ENCODE results near the gene PDCL3. TPM values are rescaled to one million over a fixed set of nuclear protein-coding genes. Genes with fewer than 3 reads are reported as not detected.

PDCL3 gene
- polyA plus RNA-seq, 1 experiment: 19.2 TPM

DNA sequence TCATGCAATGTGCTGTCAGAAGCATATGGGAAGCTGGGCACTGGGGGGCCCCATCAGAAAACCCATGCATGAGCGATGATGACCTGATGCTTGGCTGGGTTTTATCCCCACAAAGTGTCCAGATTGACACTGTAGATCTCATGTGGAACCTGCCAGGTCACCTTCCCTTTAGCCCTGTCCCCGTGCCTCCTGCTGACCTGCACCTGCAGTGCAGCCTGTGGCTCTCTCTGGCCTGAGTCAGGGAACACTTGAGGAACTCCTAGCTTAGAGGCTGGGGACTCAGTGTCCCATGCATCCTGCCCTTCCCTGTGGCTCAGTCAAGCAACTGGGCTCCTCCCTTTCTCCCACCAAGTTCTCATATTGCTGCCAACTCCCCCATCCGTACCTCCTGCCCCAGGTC is 57.7 kb downstream of the PDCL3 start:
- H3K27ac ChIP-seq (ENCODE audit: low read depth, low read length): no peak overlapping the region
- DNase-seq (ENCODE audit: low read depth, low spot score): no peak
- H3K9me3 ChIP-seq (ENCODE audit: control insufficient read depth, insufficient read depth, low read length): no peaks in the 10 kb centered on the region
- POLR2A ChIA-PET: no interaction called here
- TF ChIP-seq, protein P1, sequence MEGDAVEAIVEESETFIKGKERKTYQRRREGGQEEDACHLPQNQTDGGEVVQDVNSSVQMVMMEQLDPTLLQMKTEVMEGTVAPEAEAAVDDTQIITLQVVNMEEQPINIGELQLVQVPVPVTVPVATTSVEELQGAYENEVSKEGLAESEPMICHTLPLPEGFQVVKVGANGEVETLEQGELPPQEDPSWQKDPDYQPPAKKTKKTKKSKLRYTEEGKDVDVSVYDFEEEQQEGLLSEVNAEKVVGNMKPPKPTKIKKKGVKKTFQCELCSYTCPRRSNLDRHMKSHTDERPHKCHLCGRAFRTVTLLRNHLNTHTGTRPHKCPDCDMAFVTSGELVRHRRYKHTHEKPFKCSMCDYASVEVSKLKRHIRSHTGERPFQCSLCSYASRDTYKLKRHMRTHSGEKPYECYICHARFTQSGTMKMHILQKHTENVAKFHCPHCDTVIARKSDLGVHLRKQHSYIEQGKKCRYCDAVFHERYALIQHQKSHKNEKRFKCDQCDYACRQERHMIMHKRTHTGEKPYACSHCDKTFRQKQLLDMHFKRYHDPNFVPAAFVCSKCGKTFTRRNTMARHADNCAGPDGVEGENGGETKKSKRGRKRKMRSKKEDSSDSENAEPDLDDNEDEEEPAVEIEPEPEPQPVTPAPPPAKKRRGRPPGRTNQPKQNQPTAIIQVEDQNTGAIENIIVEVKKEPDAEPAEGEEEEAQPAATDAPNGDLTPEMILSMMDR (IDR thresholded peaks at IDR 0.05; ENCODE audit: low read depth, low read length): no peak
- H3K27me3 ChIP-seq (ENCODE audit: control insufficient read depth, insufficient read depth, low read length): peaks cover 39% of the 10 kb centered on the region
- no peak overlapping the region for H3K4me3 ChIP-seq (ENCODE audit: low read depth, low read length)
- CTCF ChIA-PET: interaction anchor here (1.0 to 1.3 kb wide), 2 partner anchors 10 to 14 kb away, joined by 5 read pairs; no protein-coding TSS in a partner anchor

DNA sequence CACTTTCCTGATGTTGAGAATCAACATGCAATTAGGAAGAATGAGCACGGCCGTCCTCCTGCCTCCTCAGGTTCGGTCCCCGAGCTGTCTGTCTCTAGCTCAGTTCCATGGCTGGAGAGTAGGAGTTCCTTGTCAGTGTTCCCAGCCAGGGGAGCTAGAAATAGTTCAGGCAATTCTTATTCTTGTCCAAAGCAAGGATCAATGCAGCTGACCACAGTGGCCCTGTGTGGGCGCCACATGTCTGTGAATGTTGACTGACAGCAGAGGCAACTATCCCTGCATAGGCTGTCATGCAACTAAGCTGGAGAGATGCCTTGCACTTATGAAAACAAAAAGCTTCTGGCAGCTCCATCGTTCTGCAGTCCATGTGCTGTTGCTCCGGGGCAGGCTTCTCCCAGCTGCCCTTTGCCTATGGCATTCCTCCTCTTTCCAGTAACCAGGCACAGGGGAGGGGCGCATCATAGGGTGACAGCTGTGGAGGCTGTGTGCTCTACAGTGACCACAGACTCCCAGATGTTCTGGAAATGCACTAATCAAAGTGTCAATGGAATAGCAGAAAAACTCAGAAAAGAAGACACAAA is 58.7 kb downstream of the PDCL3 start:
- ChIA-PET POLR2A (interaction anchor here (0.5 kb wide), 1 partner anchor 356 kb away, joined by 5 read pairs; no protein-coding TSS in a partner anchor), CTCF (no interaction called here)
- no peak for DNase-seq (ENCODE audit: low read depth, low spot score)
- H3K9me3 ChIP-seq (ENCODE audit: control insufficient read depth, insufficient read depth, low read length): no peaks in the 10 kb centered on the region
- H3K27ac ChIP-seq (ENCODE audit: low read depth, low read length): no peak overlapping the region
- no peak overlapping the region for H3K4me3 ChIP-seq (ENCODE audit: low read depth, low read length)
- H3K27me3 ChIP-seq (ENCODE audit: control insufficient read depth, insufficient read depth, low read length): peaks cover 46% of the 10 kb centered on the region
- TF ChIP-seq, protein P1 (IDR thresholded peaks at IDR 0.05; ENCODE audit: low read depth, low read length): no peak

DNA sequence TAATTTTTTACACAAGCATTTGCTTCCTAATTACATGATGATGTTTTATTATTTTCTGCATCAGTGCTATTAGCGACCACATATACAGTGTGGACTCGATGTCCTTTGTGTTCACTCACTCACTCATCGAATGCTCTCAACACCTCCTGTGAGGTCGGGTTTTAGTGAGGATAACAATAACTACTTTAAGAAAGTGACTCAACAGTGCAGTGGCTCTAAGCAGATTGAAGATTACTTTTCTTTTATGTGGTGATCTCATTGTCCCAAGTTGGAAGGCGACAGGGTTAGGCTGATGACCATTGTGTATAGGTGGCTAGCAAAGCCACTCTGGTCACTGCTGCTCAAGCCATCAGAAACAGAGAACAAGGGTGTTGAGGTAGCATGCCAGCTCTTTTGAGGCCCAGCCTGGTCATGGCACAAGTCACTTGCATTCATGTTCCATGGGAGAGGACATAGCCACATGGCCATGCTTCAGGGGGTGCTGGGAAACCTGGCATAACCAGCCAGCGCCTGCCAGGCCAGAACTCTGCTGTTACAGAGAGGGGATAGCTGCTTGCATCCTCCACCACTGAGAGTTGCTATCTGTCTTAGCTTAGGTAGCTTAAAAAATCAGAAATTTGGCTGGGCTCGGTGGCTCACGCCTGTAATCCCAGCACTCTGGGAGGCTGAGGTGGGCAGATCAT is 60.4 kb downstream of the PDCL3 start:
- H3K9me3 ChIP-seq (ENCODE audit: control insufficient read depth, insufficient read depth, low read length): no peaks in the 10 kb centered on the region
- POLR2A ChIA-PET: no interaction called here
- no peak for DNase-seq (ENCODE audit: low read depth, low spot score)
- H3K27ac ChIP-seq (ENCODE audit: low read depth, low read length): no peak overlapping the region
- CTCF ChIA-PET: no interaction called here
- peaks cover 55% of the 10 kb centered on the region for H3K27me3 ChIP-seq (ENCODE audit: control insufficient read depth, insufficient read depth, low read length)
- TF ChIP-seq, protein P1 (IDR thresholded peaks at IDR 0.05; ENCODE audit: low read depth, low read length): no peak
- H3K4me3 ChIP-seq (ENCODE audit: low read depth, low read length): no peak overlapping the region

DNA sequence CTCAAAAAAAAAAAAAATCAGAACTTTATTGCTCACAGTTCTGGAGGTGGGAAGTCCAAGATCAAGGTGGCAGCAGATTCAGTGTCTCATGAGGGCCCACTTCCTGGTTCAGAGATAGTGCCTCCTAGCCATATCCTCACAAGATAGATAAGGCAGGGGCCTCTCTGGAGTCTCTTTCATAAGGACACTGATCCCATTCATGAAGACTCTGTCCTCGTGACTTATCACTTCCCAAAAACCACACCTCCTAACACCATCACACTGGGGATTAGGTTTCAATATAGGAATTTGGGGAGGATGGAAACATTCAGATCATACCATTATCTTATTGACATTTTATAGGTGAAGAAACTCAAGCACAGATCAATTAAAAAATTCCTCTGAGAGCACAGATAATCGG is 61.1 kb downstream of the PDCL3 start:
- H3K4me3 ChIP-seq (ENCODE audit: low read depth, low read length): no peak overlapping the region
- no peak for DNase-seq (ENCODE audit: low read depth, low spot score)
- no peak overlapping the region for H3K27ac ChIP-seq (ENCODE audit: low read depth, low read length)
- TF ChIP-seq, protein P1 (IDR thresholded peaks at IDR 0.05; ENCODE audit: low read depth, low read length): no peak
- CTCF ChIA-PET: no interaction called here
- POLR2A ChIA-PET: no interaction called here
- H3K27me3 ChIP-seq (ENCODE audit: control insufficient read depth, insufficient read depth, low read length): peaks cover 60% of the 10 kb centered on the region
- no peaks in the 10 kb centered on the region for H3K9me3 ChIP-seq (ENCODE audit: control insufficient read depth, insufficient read depth, low read length)

DNA sequence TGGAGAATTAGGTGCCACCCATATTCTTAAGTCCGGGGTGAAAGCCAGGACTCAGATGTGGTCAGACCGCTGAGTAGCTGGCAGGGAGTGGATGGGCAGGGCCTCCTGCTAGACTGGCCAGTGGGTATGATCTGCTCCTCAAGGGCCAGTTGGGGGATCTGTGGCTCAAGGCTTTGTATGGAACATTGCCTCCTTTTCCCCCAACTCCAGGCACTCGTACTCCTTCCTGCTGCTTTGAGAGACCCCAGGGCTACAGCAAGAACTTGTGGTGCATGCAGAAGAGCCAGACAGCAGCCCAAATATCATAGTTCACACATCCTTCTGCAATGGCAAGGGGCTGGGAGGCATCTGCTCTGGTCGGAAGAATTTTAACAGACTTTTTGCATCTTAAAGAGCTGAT is 61.7 kb downstream of the PDCL3 start:
- H3K4me3 ChIP-seq (ENCODE audit: low read depth, low read length): no peak overlapping the region
- H3K27ac ChIP-seq (ENCODE audit: low read depth, low read length): no peak overlapping the region
- DNase-seq (ENCODE audit: low read depth, low spot score): no peak
- no peaks in the 10 kb centered on the region for H3K9me3 ChIP-seq (ENCODE audit: control insufficient read depth, insufficient read depth, low read length)
- TF ChIP-seq, protein P1 (IDR thresholded peaks at IDR 0.05; ENCODE audit: low read depth, low read length): no peak
- H3K27me3 ChIP-seq (ENCODE audit: control insufficient read depth, insufficient read depth, low read length): peaks cover 56% of the 10 kb centered on the region
- CTCF ChIA-PET: no interaction called here
- POLR2A ChIA-PET: no interaction called here
